GM18498 (cell line): Measurements from ENCODE around the gene SOX5.
"Not testable (repeated sequence)": the region's sequence is repeated elsewhere in the genome, so short reads cannot be mapped to it uniquely, and the experiment has no call there.

Experiments
- ATAC-seq: cut with Tn5 transposase; IDR thresholded peaks from one replicate; pipeline ENCODE4 v1.9.1; 2021; ENCODE audit warnings: mild to moderate bottlenecking, moderate library complexity; ENCODE audit not compliant: unreplicated experiment

SOX5 gene

DNA sequence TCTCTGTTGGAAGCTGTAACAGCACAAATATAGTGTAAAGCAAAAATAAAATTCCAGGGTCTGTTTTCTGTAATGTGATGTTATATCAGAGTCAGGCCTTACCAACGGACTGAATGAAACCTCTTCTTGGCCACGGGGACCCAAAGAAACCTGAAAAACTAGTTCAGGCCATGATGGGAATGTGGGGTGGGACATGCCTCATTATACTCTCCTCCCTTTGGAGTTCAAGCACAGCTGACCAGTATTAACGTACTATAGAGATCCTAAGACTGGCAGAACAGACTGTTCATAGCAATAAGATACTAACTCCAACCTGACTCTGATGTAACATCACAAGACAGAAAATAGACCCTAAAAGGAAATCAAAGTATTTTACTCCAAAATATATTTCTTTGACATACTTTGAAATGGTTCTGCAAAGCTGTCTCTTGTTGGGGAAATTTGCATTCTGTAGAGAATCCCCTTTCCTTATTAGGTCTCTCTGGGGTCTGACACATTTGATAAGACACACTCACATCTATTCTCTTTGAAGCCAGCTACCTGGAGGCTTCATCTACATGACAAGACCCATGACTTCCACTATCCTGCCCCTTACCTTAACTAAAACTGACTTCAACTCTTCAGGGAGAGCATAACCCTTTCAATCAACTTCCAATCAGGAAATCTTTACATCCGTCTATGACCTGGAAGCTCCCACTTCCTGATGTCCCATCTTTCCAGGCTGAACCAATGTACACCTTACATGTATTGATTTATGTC is 444.6 kb downstream of the SOX5 start:
- ATAC-seq: no peak

DNA sequence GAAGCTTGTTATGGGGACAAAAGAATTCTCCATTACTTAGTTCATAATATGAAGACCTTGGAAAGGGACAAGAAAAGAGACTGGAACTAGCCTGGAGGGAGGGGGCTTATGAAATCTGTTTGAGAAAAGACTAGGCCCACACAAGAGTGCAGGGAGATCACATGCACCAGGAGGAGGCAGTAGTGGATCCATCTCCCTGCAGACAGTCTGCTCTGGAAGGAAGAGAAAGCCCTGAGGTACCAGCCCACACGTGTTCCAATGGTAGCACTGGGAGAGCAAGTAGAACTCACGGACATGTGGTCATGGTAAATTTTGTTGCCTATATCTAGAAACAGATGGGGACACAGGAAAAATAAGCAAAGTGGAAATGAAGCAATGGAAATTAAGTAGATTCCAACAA is 445.4 kb downstream of the SOX5 start:
- no peak for ATAC-seq

DNA sequence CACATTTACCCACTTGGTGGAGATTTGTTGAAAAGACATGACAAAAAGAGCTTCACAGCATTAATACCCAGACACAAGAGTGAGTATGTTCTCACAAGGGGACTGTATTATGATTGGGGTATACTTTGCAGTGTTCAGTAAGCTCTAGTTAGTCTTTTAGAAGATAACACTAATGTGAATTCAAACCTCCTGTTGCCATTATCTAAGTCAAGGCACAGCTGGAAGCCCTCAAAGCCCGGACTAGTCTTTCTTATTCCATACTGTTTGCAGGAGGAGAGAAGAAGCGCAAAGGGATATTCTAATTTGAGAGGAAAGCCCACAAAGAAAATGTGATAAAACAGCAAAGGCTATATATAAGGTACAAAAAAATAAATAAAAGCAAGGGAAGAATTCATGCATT is 445.9 kb downstream of the SOX5 start:
- ATAC-seq: no peak

DNA sequence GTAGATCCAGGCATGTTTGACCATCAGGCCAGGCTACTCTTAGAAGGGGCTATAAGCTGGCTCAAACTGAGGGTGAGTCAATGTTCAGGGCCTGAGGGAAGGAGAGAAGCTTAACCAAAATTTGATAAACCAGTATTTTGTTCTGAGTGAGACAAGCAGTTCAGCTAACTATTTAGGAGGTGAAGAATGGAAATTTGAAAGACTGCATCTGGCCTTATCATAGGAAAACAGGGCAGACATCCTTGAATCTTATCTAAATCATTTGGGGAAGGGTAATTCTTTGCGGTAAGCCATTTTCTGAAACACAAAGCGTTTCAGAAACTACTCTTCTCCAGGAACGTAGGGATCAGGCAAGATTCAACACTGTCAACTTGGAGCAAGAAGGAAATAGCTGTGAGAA is 447.2 kb downstream of the SOX5 start:
- ATAC-seq: no peak

DNA sequence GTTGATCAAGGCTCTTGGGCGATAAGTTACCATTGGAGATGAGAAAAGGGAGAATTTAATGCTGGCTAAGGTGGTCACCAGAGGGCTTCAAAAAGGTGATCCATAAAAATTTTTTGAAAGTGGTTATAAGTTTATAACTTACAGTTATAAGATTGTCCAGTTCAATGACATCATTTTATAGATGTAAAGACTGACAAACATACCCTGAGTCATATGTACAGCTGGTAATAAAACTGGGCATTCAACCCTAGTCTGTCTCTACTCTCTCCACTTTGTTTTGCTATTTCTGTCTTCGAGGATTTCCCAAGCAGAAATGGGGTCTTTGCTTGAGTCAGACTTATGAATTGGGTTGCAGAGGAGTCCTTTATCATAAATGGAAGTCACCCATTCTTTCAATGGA is 454.0 kb downstream of the SOX5 start:
- no peak for ATAC-seq

DNA sequence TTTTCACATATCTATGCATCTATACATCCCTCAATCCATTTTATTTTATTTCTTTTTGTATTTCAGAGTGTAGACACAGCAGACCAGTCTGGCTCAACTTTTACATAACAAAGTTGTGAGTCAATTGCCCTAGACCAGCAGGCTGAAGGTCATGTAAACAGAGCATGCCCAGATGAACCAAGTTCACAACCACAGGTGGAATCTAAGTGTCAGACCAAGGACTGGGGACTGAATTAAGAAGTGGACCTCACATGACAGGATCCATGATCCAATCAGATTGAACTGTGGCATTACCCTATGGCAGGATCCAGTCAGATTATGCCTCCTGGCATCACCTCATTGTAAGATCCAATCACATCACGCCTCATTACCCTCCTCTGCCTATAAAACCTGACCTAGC is 455.8 kb downstream of the SOX5 start:
- ATAC-seq: no peak

DNA sequence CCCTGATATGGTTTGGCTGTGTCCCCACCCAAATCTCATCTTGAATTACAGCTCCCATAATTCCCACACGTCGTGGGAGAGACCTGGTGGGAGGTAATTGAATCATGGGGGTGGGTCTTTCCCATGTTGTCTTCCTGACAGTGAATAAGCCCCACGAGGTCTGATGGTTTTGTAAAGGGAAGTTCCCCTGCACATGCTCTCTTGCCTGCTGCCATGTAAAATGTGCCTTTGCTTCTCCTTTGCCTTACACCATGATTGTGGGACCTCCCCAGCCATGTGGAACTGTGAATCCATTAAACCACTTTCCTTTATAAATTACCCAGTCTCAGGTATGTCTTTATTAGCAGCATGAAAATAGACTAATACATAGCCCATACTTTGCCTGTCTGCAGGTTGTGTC is 458.4 kb downstream of the SOX5 start:
- ATAC-seq: not testable (repeated sequence)

DNA sequence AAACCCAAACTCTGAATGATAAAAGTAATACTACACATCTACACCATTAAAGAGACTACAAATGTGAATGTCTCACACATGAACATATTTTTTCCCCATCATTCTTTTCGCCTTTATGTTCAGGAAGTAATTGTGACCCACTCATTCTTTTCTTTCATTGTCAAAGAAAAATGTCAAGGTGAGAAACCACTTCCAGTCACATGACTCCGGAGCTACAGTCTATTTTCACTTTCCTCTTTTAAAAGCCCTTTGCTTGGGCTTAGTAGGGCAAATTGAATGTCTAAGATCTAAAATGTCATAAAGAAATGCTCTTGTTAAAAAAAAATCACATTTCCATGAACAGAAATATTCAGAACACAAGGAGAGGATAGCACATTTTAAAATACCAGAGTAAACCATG is 461.3 kb downstream of the SOX5 start:
- ATAC-seq: no peak

DNA sequence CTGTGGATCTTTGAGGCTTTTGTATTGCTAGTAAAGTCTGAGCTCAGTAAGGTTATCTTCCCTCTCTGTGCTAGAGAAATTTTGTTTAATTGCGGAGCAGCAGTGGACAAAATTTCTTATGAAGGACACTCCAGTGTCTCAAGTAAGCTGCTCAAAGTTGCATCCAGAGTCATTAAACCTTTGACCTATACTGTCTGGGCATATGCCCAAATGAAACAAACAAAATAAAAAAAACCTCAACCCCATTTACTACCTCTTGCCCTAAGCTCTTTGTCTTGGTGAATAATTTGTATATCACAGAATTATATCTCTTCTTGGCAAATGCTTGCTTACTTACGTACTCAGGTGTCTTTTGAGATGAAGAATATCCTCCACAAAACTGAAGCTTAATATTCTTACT is 465.2 kb downstream of the SOX5 start:
- no peak for ATAC-seq

DNA sequence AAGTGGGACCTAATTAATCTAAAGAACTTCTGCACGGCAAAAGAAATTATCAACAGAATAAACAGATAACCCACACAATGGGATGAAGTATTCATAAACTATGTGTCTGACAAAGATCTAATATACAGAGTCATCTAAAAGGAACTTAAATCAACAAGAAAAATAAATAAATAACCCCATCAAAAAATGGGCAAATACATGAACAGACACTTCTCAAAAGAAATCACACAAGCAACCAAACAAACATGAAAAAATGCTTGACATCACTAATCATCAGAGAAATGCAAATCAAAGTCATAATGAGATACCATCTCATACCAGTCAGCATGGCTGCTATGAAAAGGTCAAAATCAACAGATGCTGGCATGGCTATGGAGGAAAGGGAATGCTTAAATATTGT is 466.9 kb downstream of the SOX5 start:
- ATAC-seq: no peak
